Measurements from ENCODE around the gene TSPAN9. TPM values are rescaled to one million over a fixed set of nuclear protein-coding genes. Genes with fewer than 3 reads are reported as not detected.

Gene TSPAN9
- total and polyA plus RNA-seq, 9 of the 15 experiments (the other 6 are each of a cell fraction or from before 2014, with no cell fraction given) = 0.23 to 2.1 (median 0.60) TPM; not detected in 2

DNA sequence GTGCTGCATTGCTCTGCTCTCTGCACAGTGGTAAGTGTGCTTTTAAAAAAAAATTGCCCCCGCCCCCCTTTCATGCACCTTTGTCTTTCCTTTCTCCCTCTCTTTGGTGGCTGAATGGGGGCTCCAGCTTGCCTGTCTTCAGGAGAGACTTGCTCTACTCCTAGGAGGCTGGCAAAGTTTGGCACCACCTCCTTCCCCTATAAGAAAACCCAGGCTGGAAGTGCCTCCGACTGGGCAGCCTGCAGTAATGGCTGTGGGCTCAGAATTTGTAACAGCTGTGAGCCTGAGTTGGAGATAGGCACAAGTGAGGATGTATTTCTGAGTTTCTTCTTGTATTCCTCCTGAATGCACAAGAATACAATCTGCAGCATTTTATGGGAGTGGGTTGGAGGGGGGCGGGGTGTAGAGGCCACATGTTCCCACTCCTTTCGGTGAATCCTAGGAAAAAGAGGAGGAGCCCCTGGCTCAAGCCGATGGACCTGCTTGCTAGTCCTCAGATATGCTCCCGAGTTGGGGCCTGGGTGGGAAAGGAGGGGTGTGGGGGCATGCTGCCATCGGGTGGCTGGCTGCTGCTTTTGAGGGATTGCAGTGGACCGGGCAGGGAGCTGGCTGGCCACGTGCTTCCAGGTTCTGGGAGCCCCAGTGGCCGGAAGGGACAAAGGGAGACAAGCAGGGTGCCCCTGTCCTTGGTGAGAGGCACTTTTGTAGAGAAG is 124.3 kb downstream of the TSPAN9 start:
- Histone ChIP-seq H3K9ac (ENCODE audit: insufficient read depth in 1 of 2, low read depth in 2 of 2, low read length in 2 of 2) (no peak overlapping the region), H3K4me2 (ENCODE audit: insufficient read depth, low read length) (no peak overlapping the region), H2AFZ (ENCODE audit: low read depth, low read length) (no peak overlapping the region), H3K79me2 (ENCODE audit: control insufficient read depth, insufficient read depth, low read length) (no peaks in the 10 kb centered on the region), H3K27ac (ENCODE audit: extremely low read depth, low read depth, low read length) (no peak overlapping the region), H4K20me1 (replicated peaks; ENCODE audit: control insufficient read depth, insufficient read depth, low read length) (peaks cover 9% of the 10 kb centered on the region), H3K36me3 (ENCODE audit: control insufficient read depth, insufficient read depth, low read length) (no peaks in the 10 kb centered on the region), H3K9me3 (replicated peaks; ENCODE audit: control insufficient read depth, insufficient read depth, low read depth, low read length) (no peaks in the 10 kb centered on the region), H3K4me1 (replicated peaks in 1 of 2; ENCODE audit: control insufficient read depth in 2 of 2, insufficient read depth in 2 of 2, low read length in 2 of 2) (peaks cover 0 to 5% of the 10 kb centered on the region in 2 experiments; a peak in 1 of 5 replicates), H3K9me1 (ENCODE audit: control insufficient read depth, insufficient read depth, low read length) (no peaks in the 10 kb centered on the region), H3K27me3 (ENCODE audit: control insufficient read depth in 2 of 2, insufficient read depth in 2 of 2, low read length in 2 of 2) (peaks cover 0 to 9% of the 10 kb centered on the region in 2 experiments; a peak in 1 of 5 replicates), H3K4me3 (no peak overlapping the region)
- no TSS peak for BruUV-seq (replicated peaks)
- no peak for FAIRE-seq
- TF ChIP-seq ZNF398 (CRISPR knock-in tag; IDR thresholded peaks at IDR 0.05) (no peak), GATA2 (CRISPR knock-in tag; IDR thresholded peaks at IDR 0.05) (no peak), POLR2H (tag; IDR thresholded peaks at IDR 0.05; ENCODE audit: low read depth) (no peak), SPI1 (IDR thresholded peaks at IDR 0.05; ENCODE audit: borderline replicate concordance, low read depth, low read length) (no peak), ZNF79 (CRISPR knock-in tag; IDR thresholded peaks at IDR 0.05; ENCODE audit: low read depth) (no peak), SMAD2 (IDR thresholded peaks at IDR 0.05; ENCODE audit: low read depth, low read length) (no peak), ERF (CRISPR knock-in tag; IDR thresholded peaks at IDR 0.05) (no peak), ZNF354B (CRISPR knock-in tag; IDR thresholded peaks at IDR 0.05) (no peak), SLC30A9 (CRISPR knock-in tag; IDR thresholded peaks at IDR 0.05) (no peak), ATF4 (CRISPR knock-in tag; IDR thresholded peaks at IDR 0.05) (no peak), GTF2B (IDR thresholded peaks at IDR 0.05; ENCODE audit: extremely low read depth, insufficient read length) (no peak), WHSC1 (IDR thresholded peaks at IDR 0.05; ENCODE audit: low read length) (no peak), EHMT2 (IDR thresholded peaks at IDR 0.05) (no peak), ZKSCAN1 (IDR thresholded peaks at IDR 0.05; ENCODE audit: low read depth, low read length) (no peak), MBD2 (IDR thresholded peaks at IDR 0.05; ENCODE audit: borderline replicate concordance, low read depth) (no peak), ZNF24 (IDR thresholded peaks at IDR 0.05) (no peak), ZNF143 (CRISPR knock-in tag; IDR thresholded peaks at IDR 0.05) (no peak)
- TF ChIP-seq, protein P1, sequence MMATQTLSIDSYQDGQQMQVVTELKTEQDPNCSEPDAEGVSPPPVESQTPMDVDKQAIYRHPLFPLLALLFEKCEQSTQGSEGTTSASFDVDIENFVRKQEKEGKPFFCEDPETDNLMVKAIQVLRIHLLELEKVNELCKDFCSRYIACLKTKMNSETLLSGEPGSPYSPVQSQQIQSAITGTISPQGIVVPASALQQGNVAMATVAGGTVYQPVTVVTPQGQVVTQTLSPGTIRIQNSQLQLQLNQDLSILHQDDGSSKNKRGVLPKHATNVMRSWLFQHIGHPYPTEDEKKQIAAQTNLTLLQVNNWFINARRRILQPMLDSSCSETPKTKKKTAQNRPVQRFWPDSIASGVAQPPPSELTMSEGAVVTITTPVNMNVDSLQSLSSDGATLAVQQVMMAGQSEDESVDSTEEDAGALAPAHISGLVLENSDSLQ (IDR thresholded peaks at IDR 0.05) = no peak
- ChIA-PET POLR2A (interaction anchor here (0.6 to 1.2 kb wide), 2 partner anchors 58 to 177 kb away, joined by 3 to 5 read pairs; no protein-coding TSS in a partner anchor), CTCF (ENCODE audit: low intra/inter-chr PET ratio) (interaction anchor here (1.1 kb wide), 1 partner anchor 66 kb away, joined by 4 read pairs; no protein-coding TSS in a partner anchor)
- no peak for DNase-seq (ENCODE audit: extremely low read depth in 1 of 4, low spot score in 3 of 4)
- intact Hi-C loops (cut with micrococcal nuclease) = loop anchor here (2.0 to 10.0 kb wide), 3 partner anchors 64 to 129 kb away; no protein-coding TSS in a partner anchor
- no peak for ATAC-seq
- in situ Hi-C loops (cut with MboI) = no loop called here
- 0% methylated on average over 6 of the region's 10 CpGs for WGBS (ENCODE audit: insufficient coverage, low coverage, missing lambda C conversion rate)

Measured in K562 (cell line).